Esophagus squamous epithelium (tissue), 5 donors: Measurements from ENCODE around the gene TTYH3. TPM values are rescaled to one million over a fixed set of nuclear protein-coding genes. Genes with fewer than 3 reads are reported as not detected.

ENCODE experiments used
- DNase-seq: peaks from one replicate; lab custom pipeline; 2025; lab: John Stamatoyannopoulos, UW
- H3K27ac ChIP-seq, 4 donors: fragments of 200-600 bp; sonication (generic); one replicate each; pipeline ENCODE4 v1.5.1; 2016 to 2019; ENCODE audit warnings: mild to moderate bottlenecking in 1 of 4
- H3K27me3 ChIP-seq, 4 donors: fragments of 200-600 bp; sonication (generic); 1 replicate in 3 of 4; 2 replicates in 1 of 4; pipeline versions ENCODE4 v1.5.1 to v1.6.0; 2017 to 2021; ENCODE audit warnings: antibody characterized with exemption in 1 of 4
- H3K36me3 ChIP-seq, 3 donors: fragments of 200-600 bp; sonication (generic); one replicate each; pipeline ENCODE4 v1.5.1; 2016 to 2019
- H3K4me1 ChIP-seq, 3 donors: fragments of 200-600 bp; sonication (generic); one replicate each; pipeline ENCODE4 v1.5.1; 2017 to 2019
- H3K4me3 ChIP-seq, 4 donors: fragments of 200-600 bp; sonication (generic); 1 replicate in 3 of 4; 2 replicates in 1 of 4; pipeline ENCODE4 v1.5.1; 2016 to 2019; ENCODE audit warnings: mild to moderate bottlenecking in 2 of 4, moderate library complexity in 1 of 4
- H3K9me3 ChIP-seq, 3 donors: fragments of 200-600 bp; sonication (generic); one replicate each; pipeline ENCODE4 v1.5.1; 2016 to 2019
- POLR2A ChIP-seq, 4 donors: fragments of 450-650 bp; IDR thresholded peaks; one replicate each; pipeline ENCODE4 v1.6.1; 2017; ENCODE audit warnings: antibody characterized with exemption in 4 of 4, mild to moderate bottlenecking in 4 of 4, moderate library complexity in 3 of 4
- WGBS, 2 donors: methylation state at CpG; one replicate each; pipeline ENCODE4 v1.1.5; 2018; 5-methylcytosine and 5-hydroxymethylcytosine counted together
- intact Hi-C: fragments of 100-400 bp; cut with DNase I; formaldehyde crosslinking; loops from one replicate; pipeline ENCODE4 v1.15.0; 2022
- total RNA-seq, 4 donors: library from RNA; depleted of rRNA; stranded (reverse); fragments of >200 nt; gene quantifications; one replicate each; pipeline ENCODE4 v1.1.0, GENCODE V29; 2016
- TF ChIP-seq, protein P1 (sequence below), 6 experiments: fragments of 450-650 bp in 4 of 6; fragments of 200-600 bp in 2 of 6; sonication (generic) in 2 of 6; IDR thresholded peaks; one replicate each; pipeline ENCODE4 v1.5.1; 2016 to 2019; ENCODE audit warnings: antibody characterized with exemption in 6 of 6, mild to moderate bottlenecking in 4 of 6, moderate library complexity in 4 of 6
- donor health status: DM: yes; HTN: yes; CAD: no.

Gene TTYH3
- total RNA-seq, 4 donors from 2014 or later: 4.7 to 23.1 (median 10.2) TPM

DNA sequence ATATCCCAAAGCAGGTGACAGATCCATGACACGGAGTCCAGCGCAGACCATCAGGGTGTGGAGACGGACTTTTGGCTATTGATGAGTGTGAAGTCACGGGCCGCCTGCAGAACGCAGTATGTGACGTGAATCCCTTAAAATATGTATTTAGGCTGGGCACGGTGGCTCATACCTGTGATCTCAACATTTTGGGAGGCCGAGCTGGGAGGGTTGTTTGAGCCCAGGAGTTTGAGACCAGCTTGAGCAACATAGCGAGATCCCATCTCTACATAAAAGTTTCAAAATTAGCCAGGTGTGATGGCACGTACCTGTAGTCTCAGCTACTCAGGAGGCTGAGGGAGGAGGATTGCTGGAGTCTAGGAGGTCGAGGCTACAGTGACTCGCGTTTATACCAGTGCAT lies 54.3 kb downstream of the TTYH3 start:
- no peaks in the 10 kb centered on the region for H3K36me3 ChIP-seq
- H3K4me3 ChIP-seq: no peak overlapping the region
- no peak overlapping the region for H3K27ac ChIP-seq
- TF ChIP-seq, protein P1, sequence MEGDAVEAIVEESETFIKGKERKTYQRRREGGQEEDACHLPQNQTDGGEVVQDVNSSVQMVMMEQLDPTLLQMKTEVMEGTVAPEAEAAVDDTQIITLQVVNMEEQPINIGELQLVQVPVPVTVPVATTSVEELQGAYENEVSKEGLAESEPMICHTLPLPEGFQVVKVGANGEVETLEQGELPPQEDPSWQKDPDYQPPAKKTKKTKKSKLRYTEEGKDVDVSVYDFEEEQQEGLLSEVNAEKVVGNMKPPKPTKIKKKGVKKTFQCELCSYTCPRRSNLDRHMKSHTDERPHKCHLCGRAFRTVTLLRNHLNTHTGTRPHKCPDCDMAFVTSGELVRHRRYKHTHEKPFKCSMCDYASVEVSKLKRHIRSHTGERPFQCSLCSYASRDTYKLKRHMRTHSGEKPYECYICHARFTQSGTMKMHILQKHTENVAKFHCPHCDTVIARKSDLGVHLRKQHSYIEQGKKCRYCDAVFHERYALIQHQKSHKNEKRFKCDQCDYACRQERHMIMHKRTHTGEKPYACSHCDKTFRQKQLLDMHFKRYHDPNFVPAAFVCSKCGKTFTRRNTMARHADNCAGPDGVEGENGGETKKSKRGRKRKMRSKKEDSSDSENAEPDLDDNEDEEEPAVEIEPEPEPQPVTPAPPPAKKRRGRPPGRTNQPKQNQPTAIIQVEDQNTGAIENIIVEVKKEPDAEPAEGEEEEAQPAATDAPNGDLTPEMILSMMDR (IDR thresholded peaks at IDR 0.05): no peak
- TF ChIP-seq POLR2A (IDR thresholded peaks at IDR 0.05): no peak
- H3K27me3 ChIP-seq: peaks cover 3 to 95% (median 17%) of the 10 kb centered on the region in 4 donors
- intact Hi-C loops: loop anchor here (10.0 kb wide), 1 partner anchor 231 kb away; no protein-coding TSS in a partner anchor
- no peak for DNase-seq
- peaks cover 7 to 25% (median 15%) of the 10 kb centered on the region in 3 donors for H3K4me1 ChIP-seq
- 87 to 88% methylated on average over 14 of the region's 14 CpGs for WGBS, 2 donors
- H3K9me3 ChIP-seq: no peaks in the 10 kb centered on the region

GRCh38 chr7:2687338-2687869 lies 55.6 kb downstream of the TTYH3 start:
- Histone ChIP-seq H3K9me3 (no peaks in the 10 kb centered on the region), H3K36me3 (no peaks in the 10 kb centered on the region), H3K4me1 (peaks cover 7 to 25% (median 15%) of the 10 kb centered on the region in 3 donors), H3K27ac (no peak overlapping the region), H3K27me3 (peaks cover 3 to 82% (median 17%) of the 10 kb centered on the region in 4 donors), H3K4me3 (peak overlapping the region in 1 of 4 donors; percentile 58)
- TF ChIP-seq, protein P1 (IDR thresholded peaks at IDR 0.05): no peak
- TF ChIP-seq POLR2A (IDR thresholded peaks at IDR 0.05): no peak
- WGBS, 2 donors: 43 to 52% methylated on average over 10 to 12 of the region's 17 CpGs
- DNase-seq: no peak
- intact Hi-C loops: loop anchor here (10.0 kb wide), 1 partner anchor 233 kb away; no protein-coding TSS in a partner anchor

- TF ChIP-seq POLR2A (IDR thresholded peaks at IDR 0.05): no peak
- TF ChIP-seq, protein P1 (IDR thresholded peaks at IDR 0.05): no peak
- intact Hi-C loops: loop anchor here (10.0 kb wide), 1 partner anchor 233 kb away; no protein-coding TSS in a partner anchor
- Histone ChIP-seq H3K4me3 (peak within 1 kb of the TSS in 2 of 4 donors; percentile 38 to 58), H3K9me3 (no peaks in the 10 kb centered on the region), H3K4me1 (peaks cover 7 to 25% (median 15%) of the 10 kb centered on the region in 3 donors), H3K27me3 (peaks cover 3 to 77% (median 17%) of the 10 kb centered on the region in 4 donors), H3K27ac (no peak within 1 kb of the TSS), H3K36me3 (no peaks in the 10 kb centered on the region)
- WGBS, 2 donors: 17 to 40% methylated on average over 1 to 2 of the region's 41 CpGs
- no peak for DNase-seq
These were observed 56.1 kb downstream of the TTYH3 start, which contains the start of gene AMZ1 for GRCh38 chr7:2687881-2688318. Gene AMZ1, plus strand, starts transcription at chr7:2688202. Its CDS starts 12,250 bp downstream, at chr7:2700452.

DNA sequence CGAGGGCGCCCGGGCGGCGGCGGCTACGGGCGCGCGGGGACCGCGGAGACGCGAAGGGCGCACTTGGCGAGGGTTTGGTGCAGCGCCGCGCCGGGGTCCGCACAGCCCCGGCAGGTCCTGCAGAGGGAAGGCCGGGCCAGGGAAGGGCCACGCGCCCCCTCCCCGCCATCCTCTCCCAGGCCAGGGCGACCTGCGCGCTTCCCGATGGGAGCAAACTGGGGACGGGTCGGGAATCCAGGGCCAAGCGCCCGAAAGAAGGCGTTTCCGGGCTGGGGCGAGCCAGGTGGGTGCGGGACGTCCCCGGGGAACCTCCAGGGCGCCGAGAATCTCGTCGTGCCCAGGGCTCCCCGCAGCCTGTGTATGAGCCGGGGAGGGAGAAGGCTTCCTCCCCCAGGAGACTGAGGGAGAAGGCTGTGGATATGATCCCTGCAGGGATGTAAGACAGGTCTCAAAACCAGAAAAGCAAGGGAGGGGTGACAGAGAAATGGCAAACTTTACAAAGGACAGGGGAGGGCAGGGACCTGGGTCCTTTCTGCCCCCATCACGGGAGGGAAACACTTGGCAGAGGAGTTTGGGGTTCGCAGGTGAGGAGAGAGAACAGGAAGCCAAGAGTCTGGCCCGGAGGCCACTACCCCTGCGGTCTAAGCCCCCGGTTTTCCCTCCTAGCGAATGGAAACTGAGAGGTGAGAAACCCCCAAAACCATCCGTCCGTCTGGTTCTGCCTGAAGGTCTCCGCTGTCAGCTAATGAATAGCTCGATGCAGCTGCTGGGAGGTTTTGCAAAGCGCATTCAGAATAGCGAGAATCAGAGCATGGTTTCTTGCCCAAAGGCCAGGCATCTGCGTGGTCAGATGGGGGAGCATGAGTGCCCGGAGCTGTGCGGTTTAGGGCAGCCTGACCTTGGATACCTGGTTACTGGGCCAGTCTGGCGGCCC lies 56.9 kb downstream of the TTYH3 start:
- peaks cover 7 to 25% (median 15%) of the 10 kb centered on the region in 3 donors for H3K4me1 ChIP-seq
- no peak overlapping the region for H3K27ac ChIP-seq
- H3K9me3 ChIP-seq: no peaks in the 10 kb centered on the region
- H3K4me3 ChIP-seq: peak overlapping the region in 2 of 4 donors; percentile 38 to 58
- TF ChIP-seq, protein P1 (IDR thresholded peaks at IDR 0.05): no peak
- TF ChIP-seq POLR2A (IDR thresholded peaks at IDR 0.05): no peak
- no peaks in the 10 kb centered on the region for H3K36me3 ChIP-seq
- peaks cover 3 to 69% (median 17%) of the 10 kb centered on the region in 4 donors for H3K27me3 ChIP-seq
- intact Hi-C loops: loop anchor here (10.0 kb wide), 1 partner anchor 234 kb away; no protein-coding TSS in a partner anchor
- WGBS, 2 donors: 15 to 19% methylated on average over 8 to 25 of the region's 62 CpGs
- no peak for DNase-seq
